SKM-1 treated with dmso at 0.1 percent for 144 hours (cell line): Measurements from ENCODE around the gene VLDLR.

ENCODE experiments used
- DNase-seq: peaks from one replicate; lab custom pipeline; 2025; ENCODE audit not compliant: unreplicated experiment; lab: John Stamatoyannopoulos, UW

Gene VLDLR

DNA sequence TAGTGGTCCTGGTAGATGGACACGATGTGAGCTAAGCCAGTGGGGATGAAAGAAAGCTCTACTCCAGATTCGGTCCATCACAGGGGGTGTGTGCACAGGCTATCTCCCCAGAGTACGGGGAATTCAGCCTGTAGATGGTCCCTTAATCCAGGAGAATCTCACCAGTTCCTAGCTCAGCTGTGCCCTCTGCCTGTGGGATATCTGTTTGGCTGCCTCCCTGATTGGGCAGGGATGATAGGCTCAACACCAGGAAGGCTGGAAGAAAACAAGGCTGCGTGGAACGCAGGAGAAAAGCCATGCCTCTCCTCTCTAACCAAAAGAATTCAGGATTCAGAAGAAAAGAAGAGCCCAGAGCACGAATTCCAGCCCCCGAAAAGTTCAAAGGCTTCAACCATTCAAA is 40.9 kb downstream of the VLDLR start:
- DNase-seq, result no peak

DNA sequence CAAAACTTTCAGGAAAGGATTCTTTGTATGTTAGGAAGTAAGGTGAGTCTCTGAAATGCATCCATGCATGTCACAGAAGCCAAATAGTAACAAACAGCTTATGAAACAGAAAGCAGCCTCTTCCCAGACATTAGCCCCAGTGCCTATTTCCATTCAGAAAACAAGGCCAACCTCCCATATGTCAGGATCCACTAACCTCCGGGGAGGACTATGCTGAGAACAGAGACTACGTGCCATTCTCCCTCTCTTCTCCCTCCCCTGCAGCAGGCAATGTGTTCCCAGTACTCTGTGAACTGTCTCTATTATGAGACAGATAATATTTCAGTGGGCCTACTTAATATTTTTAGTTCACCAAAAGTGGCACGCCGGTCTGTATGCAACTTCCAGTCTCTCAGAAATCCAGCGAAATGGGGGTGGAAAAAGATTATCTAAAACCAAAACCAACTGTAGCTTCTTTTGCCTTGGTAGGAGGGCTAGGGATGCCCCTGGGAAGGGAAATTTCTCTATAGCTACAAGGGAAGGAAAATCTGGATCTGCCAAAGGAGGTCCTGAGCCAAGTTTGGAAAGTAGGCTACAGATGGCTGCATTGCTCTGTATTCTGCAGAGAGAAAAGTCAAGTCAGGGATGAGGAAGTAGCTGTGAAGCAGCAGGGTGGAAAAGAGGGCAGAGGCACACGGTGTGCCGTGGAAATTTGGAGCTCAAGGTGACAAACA is 42.0 kb downstream of the VLDLR start:
- no peak for DNase-seq

DNA sequence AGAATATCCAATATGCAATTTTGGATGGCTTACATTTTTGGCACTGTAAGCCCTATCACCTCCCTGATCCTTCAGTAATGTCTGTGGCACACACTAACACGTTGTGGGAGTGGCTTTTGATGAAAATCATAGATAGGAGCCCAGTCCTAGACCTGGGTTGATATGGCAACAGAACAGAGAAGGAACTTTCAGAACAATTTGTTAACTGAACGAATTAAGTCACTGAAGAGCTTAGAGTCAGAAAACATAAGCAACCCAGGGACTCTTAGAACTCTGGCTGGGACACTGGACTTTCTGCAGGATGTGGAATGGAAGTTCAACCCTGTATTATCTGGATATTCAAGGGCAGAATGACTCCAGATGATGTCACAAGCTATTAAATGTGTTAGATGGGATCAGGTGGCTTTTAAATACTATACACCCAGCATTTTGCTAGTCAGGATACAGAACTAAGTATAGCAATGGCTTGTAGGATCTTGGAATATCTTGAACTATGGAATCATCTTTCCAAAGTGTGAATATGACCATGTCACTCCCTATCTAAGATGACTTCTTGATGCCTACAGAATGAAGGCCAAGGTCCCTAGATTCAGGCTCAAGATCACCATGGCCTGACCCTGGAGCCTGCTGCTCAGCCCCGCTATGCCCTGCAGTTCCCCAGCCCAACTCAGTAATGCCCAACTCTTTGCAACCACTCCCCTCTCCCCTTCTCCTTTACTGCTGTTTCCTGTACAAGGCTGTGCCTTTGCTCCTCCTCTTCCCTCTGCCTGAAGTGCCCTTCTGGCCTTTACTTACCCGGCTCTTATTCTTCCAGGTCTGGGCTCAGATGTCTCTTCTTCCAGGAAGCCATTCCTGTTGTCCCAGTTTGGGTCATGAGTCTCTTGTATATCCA is 42.8 kb downstream of the VLDLR start:
- DNase-seq, result no peak

DNA sequence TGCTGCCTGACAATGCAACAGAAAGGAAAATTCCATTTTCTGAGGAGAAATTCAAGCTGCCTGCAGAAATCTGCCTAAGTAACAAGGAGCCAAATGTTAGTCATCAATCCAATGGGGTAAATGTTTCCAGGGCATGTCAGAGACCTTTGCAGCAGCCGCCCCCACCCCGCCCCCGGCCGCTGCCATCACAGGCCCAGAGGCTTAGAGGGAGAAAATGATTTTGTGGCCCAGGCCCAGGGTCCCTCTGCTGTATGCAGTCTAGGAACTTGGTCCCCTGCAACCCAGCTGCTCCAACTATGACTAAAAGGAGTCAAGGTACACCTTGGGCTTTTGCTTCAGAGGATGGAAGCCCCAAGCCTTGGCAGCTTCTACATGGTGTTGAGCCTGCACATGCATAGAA is 45.0 kb downstream of the VLDLR start:
- DNase-seq, result no peak

DNA sequence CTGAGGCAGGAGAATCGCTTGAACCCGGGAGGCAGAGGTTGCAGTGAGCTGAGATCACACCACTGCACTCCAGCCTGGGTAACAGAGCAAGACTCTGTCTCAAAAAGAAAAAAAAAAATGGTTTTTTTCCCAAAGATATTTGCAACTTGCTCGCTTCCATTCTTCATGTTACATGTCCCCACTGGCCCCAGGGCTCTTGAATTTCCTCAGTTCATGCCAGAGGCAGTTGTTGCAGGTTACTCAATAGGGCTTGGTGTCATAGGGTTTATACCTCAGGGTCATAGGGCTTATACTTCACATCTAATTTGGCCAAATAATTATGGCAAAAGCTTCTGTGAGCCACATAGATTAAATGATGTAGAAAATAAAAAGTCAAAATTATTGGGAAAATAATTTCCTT is 51.6 kb downstream of the VLDLR start:
- DNase-seq, result no peak

DNA sequence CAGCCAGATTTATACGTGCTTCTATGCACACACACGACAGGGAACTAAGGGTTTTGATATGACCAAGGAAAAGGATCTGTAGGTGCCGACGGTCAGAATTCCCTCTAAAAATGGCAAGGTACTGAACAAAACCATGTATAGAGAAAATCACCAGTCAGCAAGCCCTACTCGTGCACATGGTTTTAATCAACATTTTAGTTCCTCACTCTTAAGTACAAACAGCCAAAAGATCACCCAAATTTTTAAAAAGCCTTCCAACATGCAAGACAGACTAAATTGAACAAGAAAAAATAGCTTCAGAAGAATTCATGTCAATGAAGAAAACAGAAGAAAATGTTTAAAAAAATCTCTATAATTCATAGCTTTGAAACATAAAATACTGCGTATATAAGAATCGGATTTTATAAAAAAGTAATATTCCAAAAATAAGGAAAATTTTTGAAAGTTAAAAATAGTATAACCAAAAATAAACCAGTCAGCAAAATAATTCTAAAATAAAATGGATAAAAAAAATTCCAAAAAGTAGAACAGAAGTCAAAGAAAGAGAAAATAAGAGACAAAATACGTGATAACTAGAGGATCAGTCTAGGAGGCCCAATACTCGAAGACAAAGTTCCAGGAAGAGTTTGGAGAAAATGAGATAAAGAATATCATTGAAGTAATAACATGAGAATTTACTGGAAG is 52.7 kb downstream of the VLDLR start:
- no peak for DNase-seq

DNA sequence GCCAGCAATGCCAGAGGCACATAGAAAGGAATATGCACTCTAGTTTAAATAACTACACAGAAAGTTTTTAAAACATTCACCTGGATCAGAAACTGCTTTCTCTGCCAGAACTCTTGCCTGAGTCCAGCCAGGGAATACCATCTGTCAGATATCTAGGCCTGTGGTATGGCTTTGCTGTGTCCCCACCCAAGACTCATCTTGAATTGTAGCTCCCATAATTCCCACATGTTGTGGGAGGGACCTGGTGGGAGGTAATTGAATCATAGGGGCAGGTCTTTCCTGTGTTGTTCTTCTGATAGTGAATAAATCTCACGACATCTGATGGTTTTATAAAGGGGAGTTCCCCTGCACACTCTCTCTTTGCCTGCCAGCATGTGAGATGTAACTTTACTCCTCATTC is 54.2 kb downstream of the VLDLR start:
- no peak for DNase-seq

DNA sequence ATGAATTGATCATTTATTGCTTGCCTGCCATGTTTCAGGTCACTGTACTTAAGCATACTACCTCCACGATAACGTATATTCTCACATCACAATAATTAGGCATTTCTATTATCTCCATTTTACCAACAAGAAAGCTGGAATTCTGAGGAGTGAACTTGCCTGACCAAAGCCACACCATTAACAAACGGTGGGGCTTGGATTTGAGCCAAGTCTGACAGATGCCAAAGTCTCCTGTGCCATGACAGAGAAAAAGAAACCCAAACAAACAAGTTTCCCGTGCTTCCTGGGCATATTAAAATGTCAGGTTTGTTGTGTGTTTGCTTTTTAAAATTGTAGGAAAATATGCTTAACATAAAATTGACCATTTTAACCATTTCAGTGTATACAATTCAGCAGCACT is 54.9 kb downstream of the VLDLR start:
- DNase-seq, result no peak

DNA sequence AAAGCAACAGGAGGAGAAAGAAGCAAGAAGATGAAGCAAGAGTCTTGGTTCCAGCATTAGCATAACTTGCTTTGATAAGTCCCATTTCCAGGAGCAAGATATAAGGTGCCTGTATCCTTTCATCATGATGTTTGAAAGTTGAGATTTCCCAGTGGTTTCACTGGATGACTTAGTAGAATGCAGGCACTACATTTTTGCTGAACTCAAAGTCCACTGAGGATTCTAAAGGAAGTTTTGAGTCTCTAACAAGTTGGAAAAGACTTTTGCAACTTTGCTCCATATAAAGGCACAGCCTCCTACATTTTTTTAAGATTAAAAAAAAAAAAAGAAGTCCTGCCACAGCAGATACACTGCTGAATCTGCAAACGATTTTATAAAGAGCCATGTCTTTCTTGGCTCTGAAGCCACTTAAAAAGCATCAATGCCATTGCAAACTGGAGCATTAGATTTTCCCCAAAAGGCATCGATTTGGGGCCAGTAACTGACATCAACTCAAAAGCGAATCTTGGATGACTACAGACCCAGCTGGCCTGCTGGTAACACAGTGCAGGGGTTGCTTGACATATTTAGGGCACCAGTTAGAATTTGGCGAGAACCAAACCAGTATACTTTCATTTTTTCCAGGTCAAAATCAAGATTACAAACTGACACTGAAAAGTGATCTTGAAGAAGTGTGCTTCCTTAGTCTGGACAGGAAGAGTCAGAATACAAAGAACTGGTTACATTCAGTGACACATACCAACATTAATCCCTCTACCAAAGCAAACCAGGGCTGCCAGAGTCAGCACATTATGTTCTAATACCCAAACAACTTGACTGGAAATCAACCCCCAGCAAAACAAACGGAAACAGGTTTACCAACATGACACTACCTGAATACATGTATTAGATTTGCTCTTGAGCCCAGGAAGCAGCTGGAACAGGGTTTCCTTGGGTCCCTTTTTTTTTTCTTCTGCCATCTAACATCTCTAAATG is 56.6 kb downstream of the VLDLR start:
- no peak for DNase-seq

DNA sequence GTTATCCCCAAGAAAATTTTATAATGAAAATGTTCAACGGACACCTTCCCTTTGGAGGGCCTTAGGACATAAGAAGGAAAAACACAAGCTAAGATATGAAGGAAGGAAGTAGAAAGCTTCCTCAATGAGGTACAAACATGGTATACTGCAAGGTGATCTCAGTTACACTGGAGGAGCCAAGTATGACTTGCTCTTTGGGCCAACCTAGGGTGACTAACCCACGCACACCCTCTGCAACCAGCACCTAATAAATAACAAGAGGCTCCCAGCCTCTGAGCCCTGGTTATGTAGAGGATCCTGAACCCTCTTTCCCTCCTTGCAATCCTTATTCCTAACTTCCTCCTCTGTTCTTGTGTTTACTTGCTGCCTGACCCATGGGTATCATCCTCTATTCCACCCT is 57.4 kb downstream of the VLDLR start:
- no peak for DNase-seq

DNA sequence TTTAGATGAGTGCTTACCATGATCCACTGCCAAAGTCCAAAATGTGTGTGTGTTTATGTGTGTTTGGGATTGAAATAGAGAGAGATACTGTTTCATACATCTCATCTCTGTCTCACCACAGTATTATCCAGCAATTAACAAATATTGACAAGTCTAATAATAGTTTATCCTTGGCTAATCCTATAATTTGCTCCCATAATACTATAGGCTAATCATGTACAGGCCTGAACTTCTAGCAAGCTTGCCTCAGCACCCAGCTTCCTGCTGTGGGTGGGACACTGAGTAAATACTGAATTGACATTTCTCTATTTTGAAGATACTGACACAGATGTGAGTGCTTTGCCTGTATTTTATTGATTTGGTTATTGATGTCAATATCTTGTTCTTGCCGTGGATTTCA is 60.4 kb downstream of the VLDLR start:
- no peak for DNase-seq

DNA sequence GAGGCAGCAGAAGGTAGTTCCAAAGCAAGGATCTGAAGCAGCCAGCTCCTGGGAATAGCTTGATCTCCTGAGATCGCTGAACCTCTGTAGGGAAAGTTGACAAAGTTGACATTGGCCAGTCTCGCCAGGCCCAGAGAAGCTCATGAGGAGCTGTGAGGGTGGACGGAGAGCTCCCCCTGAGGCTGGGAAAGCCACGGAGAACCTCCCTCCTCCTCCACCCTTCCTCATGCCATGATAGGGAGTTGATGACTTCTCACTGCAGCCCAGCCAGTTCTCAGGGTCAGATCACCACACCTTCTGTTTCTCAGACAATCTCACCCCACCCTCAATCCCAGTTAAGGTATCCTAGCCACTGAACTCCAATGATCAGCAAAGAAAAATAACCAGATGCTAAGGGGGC is 65.3 kb downstream of the VLDLR start:
- no peak for DNase-seq

DNA sequence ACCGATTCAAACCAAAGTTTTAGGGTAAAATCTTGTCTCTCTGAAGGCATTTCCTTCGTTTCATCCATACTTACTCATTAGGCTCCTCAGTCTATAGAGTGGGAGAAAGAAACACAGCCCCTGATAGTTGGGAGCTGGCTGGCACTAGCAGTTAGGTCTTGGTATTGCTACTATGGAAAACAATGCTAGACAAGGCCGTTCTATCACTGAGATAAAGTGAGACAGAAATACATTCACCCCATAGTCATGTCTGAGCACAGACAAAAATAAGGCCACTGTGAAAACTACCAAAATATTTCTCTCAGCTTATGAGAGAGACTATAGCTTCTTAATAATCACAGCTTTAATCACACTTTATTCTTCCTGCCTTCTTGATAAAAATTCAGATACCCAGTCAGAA is 67.0 kb downstream of the VLDLR start:
- DNase-seq, result no peak

DNA sequence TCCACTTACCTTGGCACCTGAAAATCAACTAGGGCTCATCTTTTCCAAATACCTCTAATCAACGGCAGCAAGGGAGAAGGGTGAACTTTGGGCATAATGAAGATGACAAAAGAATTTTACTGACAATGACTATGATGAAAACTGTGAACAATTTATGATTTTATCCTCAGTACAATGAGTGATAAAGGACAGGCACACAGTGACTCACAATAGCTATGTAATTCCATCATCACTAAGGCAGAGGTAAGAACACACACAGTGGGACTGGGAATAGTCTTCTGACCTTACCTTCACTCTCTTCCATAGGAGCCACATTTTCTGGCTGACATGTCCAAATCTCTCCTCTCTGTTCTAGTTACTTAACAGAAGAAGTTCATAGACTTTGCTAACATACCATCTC is 69.6 kb downstream of the VLDLR start:
- no peak for DNase-seq

DNA sequence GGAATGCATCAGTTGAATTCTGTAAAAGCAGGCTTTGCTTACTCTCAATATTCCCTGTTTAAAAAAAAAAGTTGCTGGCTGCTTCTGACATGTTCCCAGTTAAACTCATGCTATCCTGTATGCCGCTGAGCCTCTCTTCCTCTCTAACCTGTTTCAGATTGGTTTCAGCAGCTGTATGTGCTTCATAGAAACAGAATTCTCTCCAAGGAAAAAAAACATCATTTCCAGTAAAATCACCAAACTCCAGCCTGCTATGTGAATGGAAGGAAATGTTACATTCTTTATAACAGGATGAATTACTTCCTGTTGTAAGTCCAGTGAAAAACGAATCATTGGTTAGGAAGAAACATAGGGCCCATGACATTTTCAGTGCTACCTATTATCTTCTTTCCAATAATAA is 70.0 kb downstream of the VLDLR start:
- DNase-seq, result no peak

DNA sequence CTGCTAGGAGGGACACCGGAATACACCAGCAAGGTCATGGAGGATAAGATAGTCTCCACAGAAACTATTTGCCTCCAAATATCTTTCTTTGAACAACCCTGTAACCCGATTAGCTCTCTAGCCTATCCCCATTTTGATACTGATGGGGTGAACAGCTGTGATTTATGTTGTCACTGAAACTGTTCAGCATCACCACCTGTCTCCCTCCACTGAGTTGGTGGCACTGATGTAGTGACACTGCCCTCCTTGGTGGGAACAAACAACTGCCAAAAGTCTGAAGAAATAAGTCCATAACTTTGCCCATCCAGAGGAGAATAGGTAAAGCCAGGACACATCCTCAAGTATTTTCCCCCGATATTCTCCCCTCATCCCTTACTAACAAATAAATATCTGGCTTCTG is 71.5 kb downstream of the VLDLR start:
- no peak for DNase-seq

DNA sequence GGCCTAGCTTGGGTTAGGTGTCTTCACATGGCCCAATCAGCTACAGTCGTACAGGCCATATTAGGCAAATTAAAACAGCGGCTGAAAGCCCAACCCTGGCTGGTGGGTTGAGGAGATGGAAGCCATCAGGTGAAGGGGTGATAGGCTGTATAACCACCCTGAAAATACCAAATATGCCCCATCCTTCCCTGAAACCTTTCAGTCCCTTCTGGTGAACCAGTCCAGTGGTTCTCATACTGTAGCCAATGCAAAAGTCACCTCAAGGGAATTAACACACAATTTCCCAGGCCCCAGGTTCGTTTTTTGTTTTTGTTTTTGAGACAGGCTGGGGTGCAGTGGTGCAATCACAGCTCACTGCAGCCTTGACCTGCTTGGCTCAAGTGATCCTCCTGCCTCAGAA is 75.9 kb downstream of the VLDLR start:
- no peak for DNase-seq

DNA sequence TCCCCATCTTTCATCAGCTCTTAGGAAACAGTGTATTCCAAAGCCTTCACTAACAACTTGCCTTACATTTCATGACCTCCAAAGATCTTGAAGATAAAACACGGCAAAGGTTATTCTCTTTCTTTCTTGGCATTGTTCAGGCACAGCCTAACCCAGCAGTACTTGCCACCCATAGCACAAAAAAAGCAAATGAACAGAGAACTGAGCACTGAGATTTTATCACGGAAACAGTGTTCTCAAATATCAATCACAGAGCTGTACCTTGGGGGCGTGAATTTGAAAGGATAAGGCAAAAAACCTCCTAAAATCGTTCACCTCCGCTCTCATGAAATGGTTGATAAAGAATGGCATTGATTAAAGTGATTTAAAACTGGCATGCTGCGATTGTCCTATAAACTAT is 78.8 kb downstream of the VLDLR start:
- no peak for DNase-seq

DNA sequence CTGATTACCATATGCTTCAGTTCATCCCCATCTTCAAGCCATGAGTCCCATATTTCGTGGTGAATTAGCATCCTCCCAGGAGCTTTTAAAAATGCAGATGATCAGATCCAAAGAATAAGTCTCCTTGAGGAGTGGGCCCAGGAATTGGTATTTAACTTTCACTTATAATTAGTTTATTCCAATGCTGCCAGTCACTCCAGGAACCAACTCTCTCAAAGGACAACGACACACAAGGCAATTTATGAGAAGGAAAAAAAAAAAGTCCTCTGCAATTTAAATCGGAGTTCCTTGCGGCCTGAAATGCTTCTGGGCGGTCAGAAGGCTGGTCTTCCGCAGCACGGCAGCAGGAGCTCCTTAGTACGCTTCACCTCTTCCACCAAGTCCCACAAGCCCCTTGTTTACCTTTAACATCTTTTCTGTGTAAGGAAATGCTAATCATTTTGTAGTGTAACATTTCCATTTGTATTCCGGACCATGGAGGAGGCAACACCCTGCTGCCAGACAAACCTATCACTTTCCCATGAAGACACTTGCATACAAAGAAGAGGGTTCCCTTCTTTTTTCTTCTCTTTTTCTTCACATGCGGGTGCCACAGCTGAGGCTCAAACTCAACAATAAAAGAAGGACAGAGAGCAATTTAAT is 79.4 kb downstream of the VLDLR start:
- DNase-seq, result no peak

DNA sequence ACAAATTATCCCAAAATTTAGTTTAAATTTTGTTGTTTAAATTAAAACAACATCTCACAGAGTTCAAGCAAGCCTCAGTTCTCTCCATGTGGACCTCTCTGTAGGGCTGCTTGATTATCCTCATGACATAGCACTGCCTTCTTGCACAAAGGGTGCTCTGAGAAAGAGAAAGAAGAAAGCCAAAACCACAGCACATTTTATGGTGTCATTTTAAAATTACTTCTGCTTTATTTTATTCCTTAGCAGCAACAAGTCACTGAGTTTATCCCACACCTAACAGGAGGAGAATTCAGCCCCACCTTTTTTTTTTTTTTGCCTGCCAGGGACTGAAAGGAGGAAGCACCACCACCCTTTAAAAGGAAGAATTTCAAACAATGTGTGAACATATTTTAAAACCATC is 82.9 kb downstream of the VLDLR start:
- DNase-seq, result peak; percentile 91
